Left lung (tissue), 10 donors: ENCODE results near the gene FILIP1L. TPM values are rescaled to one million over a fixed set of nuclear protein-coding genes. Genes with fewer than 3 reads are reported as not detected.

ENCODE experiments used
- ATAC-seq: fragments of 200-7000 bp; cut with Tn5 transposase; one replicate; pipeline ENCODE4 v1.9.1; 2020; ENCODE audit warnings: moderate library complexity
- DNase-seq, 4 donors: peaks; one replicate each; pipeline ENCODE4 v3.0.0-alpha.2; 2013 to 2020
- H3K27ac ChIP-seq, 2 donors: fragments of 200-600 bp; sonication (generic) in 1 of 2; one replicate each; pipeline versions ENCODE4 v1.5.0 to v1.8.0; 2020 to 2021
- H3K27me3 ChIP-seq, 2 donors: fragments of 200-600 bp; sonication (generic) in 1 of 2; one replicate each; pipeline versions ENCODE4 v1.5.0 to v1.8.0; 2020 to 2021
- H3K36me3 ChIP-seq, 2 donors: fragments of 200-600 bp; sonication (generic) in 1 of 2; one replicate each; pipeline versions ENCODE4 v1.5.0 to v1.8.0; 2020 to 2021
- H3K4me1 ChIP-seq, 2 donors: fragments of 200-600 bp; one replicate each; pipeline ENCODE4 v1.8.0; 2021
- H3K4me3 ChIP-seq, 2 donors: fragments of 200-600 bp; sonication (generic) in 1 of 2; one replicate each; pipeline versions ENCODE4 v1.5.0 to v1.8.0; 2020 to 2021; ENCODE audit warnings: mild to moderate bottlenecking in 1 of 2
- H3K9me3 ChIP-seq, 2 donors: fragments of 200-600 bp; sonication (generic) in 1 of 2; one replicate each; pipeline versions ENCODE4 v1.5.0 to v1.8.0; 2020 to 2021
- intact Hi-C, 2 donors: fragments of 100-400 bp; cut with DNase I; formaldehyde crosslinking; loops; one replicate each; pipeline versions ENCODE4 v1.11.2 to v1.14.2; 2022
- polyA plus RNA-seq, 6 donors: library from polyadenylated mRNA; unstranded; fragments of 120-200 nt; gene quantifications; one replicate each; pipeline ENCODE4 v1.2.1, GENCODE V29; 2013; ENCODE audit not compliant: insufficient read length in 6 of 6
- total RNA-seq, 2 donors: library from RNA; stranded (reverse); fragmentation: NEBNext Ultra II Directional; extraction: Animal tissue kit (Norgen Biotek cat#: 25700); gene quantifications; one replicate each; pipeline ENCODE4 v1.2.1, GENCODE V29; 2021
- TF ChIP-seq, protein P1 (sequence below), 2 donors: fragments of 200-600 bp; sonication (generic) in 1 of 2; IDR thresholded peaks; one replicate each; pipeline versions ENCODE4 v1.5.0 to v1.8.0; 2021; ENCODE audit warnings: antibody characterized with exemption in 2 of 2
- donor health status: DM: no; HTN: yes; CAD: no.
- donor health status: DM: no; HTN: no; CAD: no.

FILIP1L gene
- total and polyA plus RNA-seq, 8 donors = 10.6 to 68.9 (median 14.8) TPM

DNA sequence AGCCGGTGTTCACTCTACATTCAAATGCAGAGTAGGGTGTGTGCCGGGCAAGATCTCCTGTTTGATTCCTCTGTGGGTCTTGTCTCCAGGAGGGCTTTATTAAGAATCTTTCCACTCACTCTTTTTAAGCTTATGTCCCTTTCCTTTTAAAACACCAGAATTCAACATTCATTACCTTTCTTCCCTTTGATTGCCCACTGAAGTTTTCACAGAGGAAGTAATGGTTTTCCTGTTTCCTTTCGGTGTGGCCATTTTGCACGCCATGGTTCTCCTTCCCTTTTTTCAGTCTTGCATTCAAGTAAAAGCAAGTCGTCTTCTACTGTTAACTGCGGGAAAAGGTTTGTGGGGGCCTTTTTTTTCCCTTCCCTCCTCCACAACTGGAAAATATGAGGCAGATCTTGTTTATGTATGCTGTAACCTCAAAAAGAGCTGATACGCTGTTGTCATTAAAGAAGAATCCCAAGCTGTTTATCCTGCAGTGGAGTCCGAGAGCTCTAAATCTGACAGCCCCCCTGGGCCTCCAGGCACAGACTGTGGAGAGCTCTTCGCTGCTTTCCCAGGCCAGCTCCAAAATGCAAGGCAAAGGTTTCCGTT is 40.5 kb downstream of the FILIP1L start:
- intact Hi-C loops = no loop called here
- DNase-seq (peak in 1 of 4 donors; percentile 33), ATAC-seq (no peak)
- H3K4me1 ChIP-seq = peaks cover 7 to 45% of the 10 kb centered on the region in 2 donors
- TF ChIP-seq, protein P1, sequence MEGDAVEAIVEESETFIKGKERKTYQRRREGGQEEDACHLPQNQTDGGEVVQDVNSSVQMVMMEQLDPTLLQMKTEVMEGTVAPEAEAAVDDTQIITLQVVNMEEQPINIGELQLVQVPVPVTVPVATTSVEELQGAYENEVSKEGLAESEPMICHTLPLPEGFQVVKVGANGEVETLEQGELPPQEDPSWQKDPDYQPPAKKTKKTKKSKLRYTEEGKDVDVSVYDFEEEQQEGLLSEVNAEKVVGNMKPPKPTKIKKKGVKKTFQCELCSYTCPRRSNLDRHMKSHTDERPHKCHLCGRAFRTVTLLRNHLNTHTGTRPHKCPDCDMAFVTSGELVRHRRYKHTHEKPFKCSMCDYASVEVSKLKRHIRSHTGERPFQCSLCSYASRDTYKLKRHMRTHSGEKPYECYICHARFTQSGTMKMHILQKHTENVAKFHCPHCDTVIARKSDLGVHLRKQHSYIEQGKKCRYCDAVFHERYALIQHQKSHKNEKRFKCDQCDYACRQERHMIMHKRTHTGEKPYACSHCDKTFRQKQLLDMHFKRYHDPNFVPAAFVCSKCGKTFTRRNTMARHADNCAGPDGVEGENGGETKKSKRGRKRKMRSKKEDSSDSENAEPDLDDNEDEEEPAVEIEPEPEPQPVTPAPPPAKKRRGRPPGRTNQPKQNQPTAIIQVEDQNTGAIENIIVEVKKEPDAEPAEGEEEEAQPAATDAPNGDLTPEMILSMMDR (IDR thresholded peaks at IDR 0.05) = no peak
- H3K27ac ChIP-seq = peak overlapping the region; percentile 63 to 86
- no peaks in the 10 kb centered on the region for H3K9me3 ChIP-seq
- H3K4me3 ChIP-seq = no peak overlapping the region
- no peaks in the 10 kb centered on the region for H3K36me3 ChIP-seq
- no peaks in the 10 kb centered on the region for H3K27me3 ChIP-seq

DNA sequence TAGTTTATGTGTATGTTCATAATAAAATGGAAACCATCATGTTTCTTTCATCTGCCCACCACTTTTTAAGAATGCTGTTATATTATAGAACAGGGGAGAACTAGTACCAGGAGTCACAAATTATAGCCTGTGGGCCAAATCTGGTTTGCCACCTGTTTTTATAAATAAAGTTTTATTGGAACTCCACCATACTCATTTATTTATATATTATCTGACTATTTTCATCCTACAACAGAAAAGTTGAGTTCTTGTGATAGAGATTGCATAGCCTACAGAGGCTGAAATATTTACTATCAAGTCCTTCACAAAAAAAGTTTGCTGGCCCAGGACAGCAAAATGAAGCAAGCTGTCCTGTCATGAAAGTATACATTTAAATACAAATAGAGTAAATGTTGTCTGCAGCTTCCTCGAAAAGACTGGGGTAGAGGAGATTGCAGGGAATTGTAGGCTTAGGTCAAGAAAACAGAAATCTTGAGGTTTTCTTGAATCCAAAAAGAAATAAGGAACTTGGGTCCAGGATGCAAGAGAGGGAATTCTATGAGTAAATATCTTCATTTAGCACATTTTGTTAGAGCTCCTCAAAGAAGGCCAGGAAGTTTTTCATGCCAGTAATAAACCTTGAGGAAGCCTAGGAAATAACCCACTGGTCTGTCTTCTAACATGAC is 41.1 kb downstream of the FILIP1L start:
- Histone ChIP-seq H3K9me3 (no peaks in the 10 kb centered on the region), H3K27me3 (no peaks in the 10 kb centered on the region), H3K36me3 (no peaks in the 10 kb centered on the region), H3K27ac (peak overlapping the region; percentile 63 to 86), H3K4me1 (peaks cover 7 to 48% of the 10 kb centered on the region in 2 donors), H3K4me3 (no peak overlapping the region)
- intact Hi-C loops = no loop called here
- ATAC-seq = no peak
- DNase-seq = no peak
- TF ChIP-seq, protein P1 (IDR thresholded peaks at IDR 0.05) = no peak

DNA sequence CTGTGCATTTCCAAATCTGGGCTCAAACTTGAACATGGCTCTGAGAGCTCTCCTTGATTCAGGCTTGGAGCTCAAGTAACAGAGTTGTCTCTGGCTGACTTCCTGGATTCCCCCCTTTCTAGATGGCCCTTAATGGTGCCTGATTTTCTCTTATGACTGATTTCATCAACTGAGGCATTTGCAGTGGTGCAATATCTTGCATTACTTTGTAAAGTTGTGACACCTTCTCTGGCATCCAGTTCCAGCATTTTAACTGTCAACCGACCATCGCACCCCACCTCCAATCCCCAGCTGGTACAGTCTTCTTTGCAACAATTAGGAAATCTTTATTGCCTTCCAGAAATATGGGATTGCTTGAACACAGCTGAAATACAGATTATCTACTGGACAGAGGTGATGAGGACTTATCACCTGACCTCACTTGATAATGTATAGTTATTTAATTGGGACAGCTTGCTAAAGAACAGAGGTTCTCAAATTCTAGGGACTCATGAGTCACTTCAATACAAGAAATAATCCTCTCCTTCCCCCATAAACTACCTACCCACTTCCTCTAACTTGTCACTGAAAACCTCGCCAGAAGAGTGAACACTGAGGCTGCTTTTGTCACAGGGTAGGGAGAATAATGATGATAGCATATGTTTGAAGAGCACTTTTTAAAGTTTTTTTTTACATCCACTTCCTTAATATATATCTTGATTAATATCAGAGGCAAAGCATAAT is 41.8 kb downstream of the FILIP1L start:
- H3K4me1 ChIP-seq = peaks cover 7 to 47% of the 10 kb centered on the region in 2 donors
- TF ChIP-seq, protein P1 (IDR thresholded peaks at IDR 0.05) = no peak
- H3K36me3 ChIP-seq = no peaks in the 10 kb centered on the region
- no peaks in the 10 kb centered on the region for H3K9me3 ChIP-seq
- no peak for ATAC-seq
- no peaks in the 10 kb centered on the region for H3K27me3 ChIP-seq
- DNase-seq = no peak
- H3K27ac ChIP-seq = peak overlapping the region; percentile 63 to 86
- H3K4me3 ChIP-seq = no peak overlapping the region
- intact Hi-C loops = no loop called here

DNA sequence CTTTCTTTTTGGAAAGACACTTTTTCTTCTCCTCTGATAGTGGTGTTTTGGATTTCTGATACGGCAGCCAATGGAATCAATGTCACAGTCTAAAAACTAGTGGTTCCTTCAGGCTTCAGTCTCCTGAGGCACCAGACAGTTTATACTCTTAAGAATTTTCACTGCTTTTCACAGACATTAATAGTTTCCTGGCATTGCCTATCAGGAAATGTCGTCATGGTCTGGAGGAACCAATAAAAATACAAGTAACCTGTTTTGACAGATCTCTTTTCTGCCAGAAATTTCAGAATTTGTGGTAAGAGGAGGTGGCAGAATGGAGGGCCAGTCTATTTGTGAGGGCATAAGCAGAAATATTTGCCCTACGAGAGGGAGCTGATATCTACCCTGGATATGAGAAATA is 44.8 kb downstream of the FILIP1L start:
- H3K9me3 ChIP-seq = no peaks in the 10 kb centered on the region
- H3K27ac ChIP-seq = peak overlapping the region; percentile 14 to 67
- H3K27me3 ChIP-seq = no peaks in the 10 kb centered on the region
- ATAC-seq (no peak), DNase-seq (no peak)
- TF ChIP-seq, protein P1 (IDR thresholded peaks at IDR 0.05) = no peak
- H3K36me3 ChIP-seq = no peaks in the 10 kb centered on the region
- H3K4me3 ChIP-seq = no peak overlapping the region
- H3K4me1 ChIP-seq = peaks cover 7 to 44% of the 10 kb centered on the region in 2 donors
- intact Hi-C loops = loop anchor here in 1 of 2 donors (5.0 kb wide), 1 partner anchor 188 kb away; no protein-coding TSS in a partner anchor

DNA sequence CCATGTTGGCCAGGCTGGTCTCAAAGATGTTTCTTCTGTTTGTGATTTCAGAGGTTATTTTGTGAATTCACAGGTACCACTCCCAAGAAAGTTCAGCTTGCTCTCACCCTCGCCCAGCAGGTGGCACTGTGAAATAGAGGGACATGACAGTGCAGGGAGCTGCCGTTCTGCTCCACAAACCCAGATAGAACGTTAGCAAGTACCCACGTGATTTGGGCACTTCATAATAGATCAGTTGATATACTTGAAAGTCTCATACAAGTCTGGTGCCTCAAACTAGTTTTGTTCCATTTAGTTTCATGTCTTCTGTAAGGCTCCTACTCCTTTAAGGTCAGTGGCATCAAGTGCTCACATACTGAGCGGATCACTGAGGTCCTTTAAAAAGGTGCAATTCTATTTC is 45.5 kb downstream of the FILIP1L start:
- ATAC-seq (peak; percentile 97), DNase-seq (peak in 3 of 4 donors; percentile 78 to 87 (median 84))
- Histone ChIP-seq H3K9me3 (no peaks in the 10 kb centered on the region), H3K4me3 (no peak overlapping the region), H3K27ac (peak overlapping the region; percentile 14 to 67), H3K27me3 (no peaks in the 10 kb centered on the region), H3K4me1 (peaks cover 7 to 44% of the 10 kb centered on the region in 2 donors), H3K36me3 (no peaks in the 10 kb centered on the region)
- intact Hi-C loops = loop anchor here in 1 of 2 donors (5.0 kb wide), 1 partner anchor 188 kb away; no protein-coding TSS in a partner anchor
- TF ChIP-seq, protein P1 (IDR thresholded peaks at IDR 0.05) = peak; percentile 78 to 80
